GM12892 (cell line): ENCODE results near the gene FOXP2.
"Not testable (repeated sequence)": the region's sequence is repeated elsewhere in the genome, so short reads cannot be mapped to it uniquely, and the experiment has no call there.

Source experiments
- POLR2A ChIP-seq: IDR thresholded peaks from 2 replicates; pipeline ENCODE4 v1.6.1; 2011; ENCODE audit warnings: low read depth, low read length, control low read depth
- POLR2AphosphoS5 ChIP-seq: IDR thresholded peaks from 2 replicates; pipeline ENCODE4 v1.6.1; 2011; ENCODE audit warnings: low read depth, low read length, control low read depth

- TF ChIP-seq POLR2A, POLR2AphosphoS5: not testable (repeated sequence)
Measured at GRCh38 chr7:114497491-114497890, 82.9 kb downstream of the FOXP2 start.
